Astrocyte of the spinal cord (primary cell): ENCODE measurements around the gene TEX38.

ENCODE experiments used
- DNase-seq: peaks from one replicate; pipeline ENCODE4 v3.0.0; 2011; ENCODE audit warnings: low read depth, low spot score
- H3K4me3 ChIP-seq: 2 replicates; pipeline ENCODE4 v1.5.1; 2011; ENCODE audit warnings: low read depth, mild to moderate bottlenecking, low read length, moderate library complexity
- CTCF ChIP-seq: IDR thresholded peaks from 2 replicates; pipeline ENCODE4 v1.5.1; 2012; ENCODE audit warnings: low read depth, mild to moderate bottlenecking, low read length, inconsistent platforms
- in situ Hi-C: cut with HindIII; loops from 2 replicates; pipeline ENCODE4 v1.10.0; 2017; ENCODE audit warnings: low sequenced_read_pairs

Gene TEX38

GRCh38 chr1:46686255-46686654, 14.6 kb downstream of the TEX38 start:
- no peak overlapping the region for H3K4me3 ChIP-seq
- TF ChIP-seq CTCF, result no peak
- in situ Hi-C loops, result no loop called here
- no peak for DNase-seq

- H3K4me3 ChIP-seq, result no peak overlapping the region
- DNase-seq, result peak; percentile 77
- in situ Hi-C loops, result no loop called here
- no peak for TF ChIP-seq CTCF
Observed at GRCh38 chr1:46687093-46687659, 15.5 kb downstream of the TEX38 start.

- no peak for TF ChIP-seq CTCF
- in situ Hi-C loops, result no loop called here
Observed at GRCh38 chr1:46687921-46688509, 16.4 kb downstream of the TEX38 start.

GRCh38 chr1:46689356-46689755, 17.7 kb downstream of the TEX38 start:
- in situ Hi-C loops, result no loop called here
- DNase-seq, result no peak
- TF ChIP-seq CTCF, result no peak
- H3K4me3 ChIP-seq, result no peak overlapping the region

More at GRCh38 chr1:46687921-46688509, 16.4 kb downstream of the TEX38 start:
- no peak for DNase-seq
- no peak overlapping the region for H3K4me3 ChIP-seq

- in situ Hi-C loops, result no loop called here
- no peak for DNase-seq
- no peak for TF ChIP-seq CTCF
- no peak overlapping the region for H3K4me3 ChIP-seq
Observed at GRCh38 chr1:46689897-46690296, 18.2 kb downstream of the TEX38 start.

- in situ Hi-C loops, result no loop called here
- H3K4me3 ChIP-seq, result no peak overlapping the region
- no peak for DNase-seq
Observed at GRCh38 chr1:46690931-46691421, 19.3 kb downstream of the TEX38 start.

More at GRCh38 chr1:46690931-46691421, 19.3 kb downstream of the TEX38 start:
- no peak for TF ChIP-seq CTCF
